ENCODE results near the gene RFFL.
"Not testable (repeated sequence)": the region's sequence is repeated elsewhere in the genome, so short reads cannot be mapped to it uniquely, and the experiment has no call there.

The RFFL gene

GRCh38 chr17:35018814-35019213 lies 44.7 kb downstream of the RFFL start:
- H3K9me3 ChIP-seq (ENCODE audit: insufficient read depth, low read depth, low read length): no peaks in the 10 kb centered on the region
- H3K36me3 ChIP-seq (ENCODE audit: insufficient read depth, low read depth, low read length): peaks cover 23% of the 10 kb centered on the region
- H3K9ac ChIP-seq (ENCODE audit: low read depth, low read length): no peak overlapping the region
- no peaks in the 10 kb centered on the region for H3K27me3 ChIP-seq (ENCODE audit: insufficient read depth, low read length)
- H3K4me1 ChIP-seq (ENCODE audit: insufficient read depth, low read length): no peaks in the 10 kb centered on the region
- no peak overlapping the region for H3K4me3 ChIP-seq (ENCODE audit: low read length)
- H3K27ac ChIP-seq (ENCODE audit: low read length): no peak overlapping the region

- no peak overlapping the region for H3K4me3 ChIP-seq (ENCODE audit: low read length)
- H3K27me3 ChIP-seq (ENCODE audit: insufficient read depth, low read length): no peaks in the 10 kb centered on the region
- H3K9ac ChIP-seq (ENCODE audit: low read depth, low read length): no peak overlapping the region
- H3K4me1 ChIP-seq (ENCODE audit: insufficient read depth, low read length): no peaks in the 10 kb centered on the region
- no peaks in the 10 kb centered on the region for H3K9me3 ChIP-seq (ENCODE audit: insufficient read depth, low read depth, low read length)
- no peak overlapping the region for H3K27ac ChIP-seq (ENCODE audit: low read length)
- H3K36me3 ChIP-seq (ENCODE audit: insufficient read depth, low read depth, low read length): peaks cover 25% of the 10 kb centered on the region
Measured at GRCh38 chr17:35017021-35017420, 46.5 kb downstream of the RFFL start.

- H3K4me1 ChIP-seq (ENCODE audit: insufficient read depth, low read length): no peaks in the 10 kb centered on the region
- H3K9ac ChIP-seq (ENCODE audit: low read depth, low read length): no peak overlapping the region
- peaks cover 30% of the 10 kb centered on the region for H3K36me3 ChIP-seq (ENCODE audit: insufficient read depth, low read depth, low read length)
- no peak overlapping the region for H3K27ac ChIP-seq (ENCODE audit: low read length)
- no peaks in the 10 kb centered on the region for H3K9me3 ChIP-seq (ENCODE audit: insufficient read depth, low read depth, low read length)
- H3K4me3 ChIP-seq (ENCODE audit: low read length): no peak overlapping the region
- no peaks in the 10 kb centered on the region for H3K27me3 ChIP-seq (ENCODE audit: insufficient read depth, low read length)
Measured at GRCh38 chr17:35016369-35016768, 47.1 kb downstream of the RFFL start.

- H3K4me1 ChIP-seq (ENCODE audit: insufficient read depth, low read length): 0 out of 2 replicates have a peak, but pooled peaks cover 5% of the 10 kb centered on the region
- H3K27me3 ChIP-seq (ENCODE audit: insufficient read depth, low read length): no peaks in the 10 kb centered on the region
- H3K9ac ChIP-seq (ENCODE audit: low read depth, low read length): no peak overlapping the region
- no peaks in the 10 kb centered on the region for H3K9me3 ChIP-seq (ENCODE audit: insufficient read depth, low read depth, low read length)
- H3K27ac ChIP-seq (ENCODE audit: low read length): no peak overlapping the region
- no peak overlapping the region for H3K4me3 ChIP-seq (ENCODE audit: low read length)
- H3K36me3 ChIP-seq (ENCODE audit: insufficient read depth, low read depth, low read length): peaks cover 42% of the 10 kb centered on the region
Measured at GRCh38 chr17:35011671-35012216, 51.8 kb downstream of the RFFL start.

GRCh38 chr17:35010093-35010492 lies 53.4 kb downstream of the RFFL start:
- Histone ChIP-seq H3K27ac (ENCODE audit: low read length) (no peak overlapping the region), H3K9me3 (ENCODE audit: insufficient read depth, low read depth, low read length) (no peaks in the 10 kb centered on the region), H3K9ac (ENCODE audit: low read depth, low read length) (no peak overlapping the region), H3K4me1 (ENCODE audit: insufficient read depth, low read length) (0 out of 2 replicates have a peak, but pooled peaks cover 5% of the 10 kb centered on the region), H3K27me3 (ENCODE audit: insufficient read depth, low read length) (no peaks in the 10 kb centered on the region), H3K4me3 (ENCODE audit: low read length) (no peak overlapping the region), H3K36me3 (ENCODE audit: insufficient read depth, low read depth, low read length) (peaks cover 42% of the 10 kb centered on the region)

- peaks cover 68% of the 10 kb centered on the region for H3K36me3 ChIP-seq (ENCODE audit: insufficient read depth, low read depth, low read length)
- H3K9me3 ChIP-seq (ENCODE audit: insufficient read depth, low read depth, low read length): no peaks in the 10 kb centered on the region
- no peaks in the 10 kb centered on the region for H3K27me3 ChIP-seq (ENCODE audit: insufficient read depth, low read length)
- H3K9ac ChIP-seq (ENCODE audit: low read depth, low read length): no peak overlapping the region
- 0 out of 2 replicates have a peak, but pooled peaks cover 5% of the 10 kb centered on the region for H3K4me1 ChIP-seq (ENCODE audit: insufficient read depth, low read length)
- H3K4me3 ChIP-seq (ENCODE audit: low read length): no peak overlapping the region
- H3K27ac ChIP-seq (ENCODE audit: low read length): no peak overlapping the region
Measured at GRCh38 chr17:35006961-35007360, 56.5 kb downstream of the RFFL start.

- no peak overlapping the region for H3K27ac ChIP-seq (ENCODE audit: low read length)
- H3K4me1 ChIP-seq (ENCODE audit: insufficient read depth, low read length): 0 out of 2 replicates have a peak, but pooled peaks cover 5% of the 10 kb centered on the region
- no peaks in the 10 kb centered on the region for H3K9me3 ChIP-seq (ENCODE audit: insufficient read depth, low read depth, low read length)
- H3K4me3 ChIP-seq (ENCODE audit: low read length): no peak overlapping the region
- H3K36me3 ChIP-seq (ENCODE audit: insufficient read depth, low read depth, low read length): peaks cover 69% of the 10 kb centered on the region
- no peaks in the 10 kb centered on the region for H3K27me3 ChIP-seq (ENCODE audit: insufficient read depth, low read length)
- no peak overlapping the region for H3K9ac ChIP-seq (ENCODE audit: low read depth, low read length)
Measured at GRCh38 chr17:35006345-35006744, 57.2 kb downstream of the RFFL start.

GRCh38 chr17:35003778-35004177 lies 59.7 kb downstream of the RFFL start:
- Histone ChIP-seq H3K27ac (ENCODE audit: low read length) (no peak overlapping the region), H3K9me3 (ENCODE audit: insufficient read depth, low read depth, low read length) (no peaks in the 10 kb centered on the region), H3K36me3 (ENCODE audit: insufficient read depth, low read depth, low read length) (peaks cover 94% of the 10 kb centered on the region), H3K9ac (ENCODE audit: low read depth, low read length) (no peak overlapping the region), H3K4me1 (ENCODE audit: insufficient read depth, low read length) (no peaks in the 10 kb centered on the region), H3K27me3 (ENCODE audit: insufficient read depth, low read length) (no peaks in the 10 kb centered on the region), H3K4me3 (ENCODE audit: low read length) (no peak overlapping the region)

- no peak overlapping the region for H3K4me3 ChIP-seq (ENCODE audit: low read length)
- peaks cover 98% of the 10 kb centered on the region for H3K36me3 ChIP-seq (ENCODE audit: insufficient read depth, low read depth, low read length)
- H3K9me3 ChIP-seq (ENCODE audit: insufficient read depth, low read depth, low read length): no peaks in the 10 kb centered on the region
- no peaks in the 10 kb centered on the region for H3K4me1 ChIP-seq (ENCODE audit: insufficient read depth, low read length)
- no peaks in the 10 kb centered on the region for H3K27me3 ChIP-seq (ENCODE audit: insufficient read depth, low read length)
- H3K27ac ChIP-seq (ENCODE audit: low read length): no peak overlapping the region
- H3K9ac ChIP-seq (ENCODE audit: low read depth, low read length): no peak overlapping the region
Measured at GRCh38 chr17:35002876-35003551, 60.5 kb downstream of the RFFL start.

- no peaks in the 10 kb centered on the region for H3K4me1 ChIP-seq (ENCODE audit: insufficient read depth, low read length)
- H3K9ac ChIP-seq (ENCODE audit: low read depth, low read length): no peak overlapping the region
- H3K27ac ChIP-seq (ENCODE audit: low read length): no peak overlapping the region
- no peaks in the 10 kb centered on the region for H3K27me3 ChIP-seq (ENCODE audit: insufficient read depth, low read length)
- peaks cover 99% of the 10 kb centered on the region for H3K36me3 ChIP-seq (ENCODE audit: insufficient read depth, low read depth, low read length)
- no peak overlapping the region for H3K4me3 ChIP-seq (ENCODE audit: low read length)
- no peaks in the 10 kb centered on the region for H3K9me3 ChIP-seq (ENCODE audit: insufficient read depth, low read depth, low read length)
Measured at GRCh38 chr17:35001549-35001948, 62.0 kb downstream of the RFFL start.

GRCh38 chr17:35000965-35001364 lies 62.5 kb downstream of the RFFL start:
- H3K4me1 ChIP-seq (ENCODE audit: insufficient read depth, low read length); H3K27me3 ChIP-seq (ENCODE audit: insufficient read depth, low read length); H3K27ac ChIP-seq (ENCODE audit: low read length); H3K9ac ChIP-seq (ENCODE audit: low read depth, low read length); H3K4me3 ChIP-seq (ENCODE audit: low read length); H3K9me3 ChIP-seq (ENCODE audit: insufficient read depth, low read depth, low read length): not testable (repeated sequence)
- H3K36me3 ChIP-seq (ENCODE audit: insufficient read depth, low read depth, low read length): peaks cover 99% of the 10 kb centered on the region

- no peaks in the 10 kb centered on the region for H3K27me3 ChIP-seq (ENCODE audit: insufficient read depth, low read length)
- H3K9me3 ChIP-seq (ENCODE audit: insufficient read depth, low read depth, low read length): no peaks in the 10 kb centered on the region
- H3K36me3 ChIP-seq (ENCODE audit: insufficient read depth, low read depth, low read length): peaks cover 99% of the 10 kb centered on the region
- H3K9ac ChIP-seq (ENCODE audit: low read depth, low read length): no peak overlapping the region
- no peaks in the 10 kb centered on the region for H3K4me1 ChIP-seq (ENCODE audit: insufficient read depth, low read length)
- no peak overlapping the region for H3K27ac ChIP-seq (ENCODE audit: low read length)
- H3K4me3 ChIP-seq (ENCODE audit: low read length): no peak overlapping the region
Measured at GRCh38 chr17:34999456-34999855, 64.1 kb downstream of the RFFL start.
